Measurements from ENCODE around the gene RFX1. TPM values are rescaled to one million over a fixed set of nuclear protein-coding genes. Genes with fewer than 3 reads are reported as not detected.

RFX1 gene
- total and polyA plus RNA-seq, 9 of the 15 experiments (the other 6 are each of a cell fraction or from before 2014, with no cell fraction given): 0.14 to 19.3 (median 1.2) TPM

GRCh38 chr19:14005349-14006084, 603 bp downstream of the RFX1 start (continued):
- TF ChIP-seq ZNF609 (CRISPR knock-in tag; IDR thresholded peaks at IDR 0.05; ENCODE audit: borderline replicate concordance): no peak
- no peak for TF ChIP-seq NUFIP1 (IDR thresholded peaks at IDR 0.05; ENCODE audit: partially characterized antibody)
- TF ChIP-seq PHB2 (IDR thresholded peaks at IDR 0.05; ENCODE audit: low read depth): 0 out of 2 replicates have a peak, but pooled peaks have one; percentile 23
- TF ChIP-seq ZFP36 (IDR thresholded peaks at IDR 0.05; ENCODE audit: low read depth, low read length, partially characterized antibody): no peak
- TF ChIP-seq NCOA1 (IDR thresholded peaks at IDR 0.05; ENCODE audit: low read depth): 0 out of 2 replicates have a peak, but pooled peaks have one; percentile 40
- no peak; the same call in 1 of the 2 replicates for TF ChIP-seq ZFX (CRISPR knock-in tag; IDR thresholded peaks at IDR 0.05)
- TF ChIP-seq ZNF274 (IDR thresholded peaks at IDR 0.05; ENCODE audit: borderline replicate concordance, low read depth, low read length): no peak
- 0 out of 2 replicates have a peak, but pooled peaks have one; percentile 26 for TF ChIP-seq RB1 (IDR thresholded peaks at IDR 0.05; ENCODE audit: low read depth)
- peak; percentile 41; the same call in 1 of the 2 replicates for TF ChIP-seq CREM (IDR thresholded peaks at IDR 0.05; ENCODE audit: low read depth)
- no peak for TF ChIP-seq CHD1 (IDR thresholded peaks at IDR 0.05; ENCODE audit: low read length)
- TF ChIP-seq ZBTB43 (CRISPR knock-in tag; IDR thresholded peaks at IDR 0.05): peak; percentile 89
- TF ChIP-seq ZBTB5 (IDR thresholded peaks at IDR 0.05): no peak
- no peak for TF ChIP-seq RFX1 (IDR thresholded peaks at IDR 0.05)
- peak in 1 of 3 experiments; percentile 95; a peak in 2 of 6 replicates for TF ChIP-seq ZBTB11 (CRISPR knock-in tag; IDR thresholded peaks at IDR 0.05)
